Naive thymus-derived CD4-positive, alpha-beta T cell (primary cell): Measurements from ENCODE around the gene CALD1. TPM values are rescaled to one million over a fixed set of nuclear protein-coding genes. Genes with fewer than 3 reads are reported as not detected.
A peak's percentile ranks its signal among the peaks of the same experiment; 100 is the strongest.

Source experiments
- ATAC-seq: fragments of 150-1000 bp; cut with Tn5 transposase; 2 replicates; pipeline ENCODE4 v1.10.0; 2021; ENCODE audit warnings: mild to moderate bottlenecking, moderate library complexity
- CTCF ChIA-PET: fragments of 350-600 bp; sonication (Branson Sonifier 250); formaldehyde crosslinking; loops from one replicate; lab custom pipeline; 2021; ENCODE audit warnings: antibody characterized with exemption; lab: Charles Lee
- POLR2A ChIA-PET: fragments of 350-600 bp; sonication (Branson Sonifier 250); formaldehyde crosslinking; loops from one replicate; lab custom pipeline; 2021; ENCODE audit warnings: antibody characterized with exemption, inconsistent platforms; lab: Charles Lee
- DNase-seq, 9 donors: peaks; one replicate each; pipeline versions ENCODE4 v3.0.0 to v3.0.0-alpha.2; 2020 to 2022; ENCODE audit warnings: mixed read lengths in 1 of 9
- H3K27ac ChIP-seq: one replicate; pipeline ENCODE4 v1.7.0; 2013; ENCODE audit warnings: mild to moderate bottlenecking, low read depth, low read length, moderate library complexity
- H3K27me3 ChIP-seq, 2 donors: one replicate each; pipeline ENCODE4 v1.7.0; 2013; ENCODE audit warnings: low read length in 2 of 2, mild to moderate bottlenecking in 2 of 2, moderate library complexity in 2 of 2; ENCODE audit not compliant: control insufficient read depth in 2 of 2, insufficient read depth in 2 of 2
- H3K36me3 ChIP-seq, 3 experiments: 1 replicate in 2 of 3; 2 replicates in 1 of 3; pipeline ENCODE4 v1.7.0; 2013; ENCODE audit warnings: low read length in 3 of 3, mild to moderate bottlenecking in 3 of 3, moderate library complexity in 1 of 3; ENCODE audit not compliant: insufficient read depth in 3 of 3, control insufficient read depth in 2 of 3
- H3K4me1 ChIP-seq, 2 donors: one replicate each; pipeline ENCODE4 v1.7.0; 2013; ENCODE audit warnings: low read length in 2 of 2, mild to moderate bottlenecking in 2 of 2, moderate library complexity in 1 of 2; ENCODE audit not compliant: control insufficient read depth in 2 of 2, insufficient read depth in 2 of 2
- H3K4me3 ChIP-seq: 2 replicates; pipeline ENCODE4 v1.7.0; 2013; ENCODE audit warnings: mild to moderate bottlenecking, low read length
- H3K9me3 ChIP-seq, 3 experiments: 1 replicate in 2 of 3; 2 replicates in 1 of 3; pipeline ENCODE4 v1.7.0; 2013; ENCODE audit warnings: low read length in 3 of 3; ENCODE audit not compliant: control insufficient read depth in 2 of 3
- H3K27ac Mint-ChIP-seq, 9 donors: one replicate each; pipeline ENCODE4 v1.8.0; 2020 to 2022; ENCODE audit warnings: mixed read lengths in 9 of 9, mild to moderate bottlenecking in 8 of 9, moderate library complexity in 5 of 9, inconsistent platforms in 2 of 9
- H3K27me3 Mint-ChIP-seq, 5 donors: one replicate each; pipeline ENCODE4 v1.8.0; 2021 to 2022; ENCODE audit warnings: mixed read lengths in 5 of 5, mild to moderate bottlenecking in 1 of 5
- H3K36me3 Mint-ChIP-seq, 5 donors: one replicate each; pipeline ENCODE4 v1.8.0; 2020 to 2022; ENCODE audit warnings: mixed read lengths in 5 of 5, mild to moderate bottlenecking in 3 of 5, inconsistent platforms in 1 of 5
- H3K4me1 Mint-ChIP-seq, 7 donors: one replicate each; pipeline ENCODE4 v1.8.0; 2020 to 2022; ENCODE audit warnings: mixed read lengths in 7 of 7, mild to moderate bottlenecking in 3 of 7, inconsistent platforms in 1 of 7
- H3K4me3 Mint-ChIP-seq, 10 donors: one replicate each; pipeline ENCODE4 v1.8.0; 2020 to 2022; ENCODE audit warnings: mild to moderate bottlenecking in 10 of 10, mixed read lengths in 10 of 10, moderate library complexity in 6 of 10, inconsistent platforms in 2 of 10
- H3K9me3 Mint-ChIP-seq, 11 donors: one replicate each; pipeline ENCODE4 v1.8.0; 2020 to 2022; ENCODE audit warnings: mixed read lengths in 11 of 11, mild to moderate bottlenecking in 4 of 11, inconsistent platforms in 1 of 11, moderate library complexity in 1 of 11
- intact Hi-C, 2 donors: fragments of 100-400 bp; cut with micrococcal nuclease; formaldehyde crosslinking; loops; one replicate each; pipeline ENCODE4 v1.15.1; 2023
- polyA plus RNA-seq, 2 donors: library from polyadenylated mRNA; unstranded; fragments of 300-500 nt; fragmentation: Illumina TruSeq; gene quantifications; one replicate each; pipeline ENCODE4 v1.2.3, GENCODE V29; 2021
- total RNA-seq, 6 experiments: library from RNA in 5 of 6; stranded (reverse) in 5 of 6; gene quantifications; 1 replicate in 5 of 6; 2 replicates in 1 of 6; pipeline ENCODE4 v1.2.3 and lab custom pipeline; 2021 to 2026

CALD1 gene
- total and polyA plus RNA-seq, 7 experiments from 2014 or later, result 0.27 to 2.0 (median 0.37) TPM; not detected in 1

- Mint-ChIP-seq H3K27ac (no peak overlapping the region), H3K36me3 (no peaks in the 10 kb centered on the region), H3K4me1 (peaks cover 5 to 33% (median 26%) of the 10 kb centered on the region in 7 donors), H3K4me3 (no peak overlapping the region), H3K9me3 (peaks cover 0 to 2% (median 0%) of the 10 kb centered on the region in 11 donors), H3K27me3 (peaks cover 0 to 5% (median 0%) of the 10 kb centered on the region in 5 donors)
- DNase-seq, result no peak
- no peaks in the 10 kb centered on the region for H3K4me1 ChIP-seq
- ChIA-PET CTCF (interaction anchor here (1.0 to 1.2 kb wide), 2 partner anchors 59 to 245 kb away, joined by 3 to 4 read pairs; no protein-coding TSS in a partner anchor), POLR2A (interaction anchor here (0.9 to 1.0 kb wide), 2 partner anchors 13 to 66 kb away, joined by 3 read pairs; no protein-coding TSS in a partner anchor)
- H3K27me3 ChIP-seq, result no peaks in the 10 kb centered on the region
- H3K9me3 ChIP-seq, result no peaks in the 10 kb centered on the region
- no peak for ATAC-seq
- no peak overlapping the region for H3K27ac ChIP-seq
- H3K36me3 ChIP-seq, result no peaks in the 10 kb centered on the region
- no peak overlapping the region for H3K4me3 ChIP-seq
- intact Hi-C loops, result no loop called here
Measured at GRCh38 chr7:134874407-134874806, 95.0 kb downstream of the CALD1 start.

DNA sequence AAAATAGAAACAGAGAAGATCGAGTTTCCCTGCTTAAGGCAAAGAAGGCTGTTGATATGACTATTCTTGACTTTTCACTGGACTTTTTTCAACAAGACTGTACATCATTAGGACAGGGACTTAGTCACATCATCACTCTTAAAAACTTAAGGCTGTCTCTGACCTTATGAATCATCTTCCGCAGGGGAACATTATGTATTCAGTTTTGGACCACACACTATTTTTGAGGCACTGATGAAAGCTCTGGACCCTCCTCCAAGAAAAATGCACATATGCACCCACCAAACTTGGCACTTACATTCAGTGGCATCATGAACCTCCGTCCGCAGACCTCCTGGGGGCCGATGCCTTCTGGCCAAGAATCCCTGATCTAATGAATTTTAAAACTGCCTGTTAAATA lies 96.4 kb downstream of the CALD1 start:
- no peak for ATAC-seq
- no peak overlapping the region for H3K4me3 Mint-ChIP-seq
- Histone ChIP-seq H3K36me3 (no peaks in the 10 kb centered on the region), H3K4me1 (no peaks in the 10 kb centered on the region), H3K9me3 (no peaks in the 10 kb centered on the region), H3K27ac (no peak overlapping the region), H3K4me3 (no peak overlapping the region), H3K27me3 (no peaks in the 10 kb centered on the region)
- no peak overlapping the region for H3K27ac Mint-ChIP-seq
- H3K4me1 Mint-ChIP-seq, result peaks cover 3 to 21% (median 13%) of the 10 kb centered on the region in 7 donors
- no peaks in the 10 kb centered on the region for H3K9me3 Mint-ChIP-seq
- peaks cover 0 to 5% (median 0%) of the 10 kb centered on the region in 5 donors for H3K27me3 Mint-ChIP-seq
- ChIA-PET POLR2A (interaction anchor here (0.6 to 1.3 kb wide), 2 partner anchors 10 to 15 kb away, joined by 3 to 12 read pairs; no protein-coding TSS in a partner anchor), CTCF (interaction anchor here (0.6 kb wide), 1 partner anchor 108 kb away, joined by 3 read pairs; no protein-coding TSS in a partner anchor)
- H3K36me3 Mint-ChIP-seq, result no peaks in the 10 kb centered on the region
- intact Hi-C loops, result no loop called here
- no peak for DNase-seq

DNA sequence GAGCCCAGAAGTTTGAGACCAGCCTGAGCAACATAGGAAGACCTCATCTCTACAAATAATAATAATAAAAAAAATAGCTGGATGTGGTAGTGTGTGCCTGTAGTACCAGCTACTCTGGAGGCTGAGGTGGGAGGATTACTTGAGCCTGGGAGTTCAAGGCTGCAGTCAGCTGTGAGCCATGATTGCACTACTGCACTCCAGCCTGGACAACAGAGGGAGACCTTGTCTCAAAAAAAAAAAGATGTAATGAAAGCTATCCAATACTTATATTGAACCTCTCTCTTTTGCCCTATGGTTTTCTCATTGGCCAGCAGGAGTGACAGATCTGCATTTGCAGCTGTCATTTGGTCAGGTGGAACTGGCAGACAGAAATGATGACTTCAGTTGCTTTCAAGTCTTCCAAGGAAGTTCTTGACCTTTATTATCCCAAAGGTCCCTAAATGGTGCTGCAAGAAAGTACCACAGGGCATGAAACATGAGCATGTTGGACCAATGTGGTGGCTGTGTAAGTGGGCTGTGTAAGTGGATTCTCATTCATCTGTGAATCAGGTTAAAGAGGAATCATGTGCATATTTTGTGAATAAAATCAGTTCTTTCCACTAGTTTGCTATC lies 99.4 kb downstream of the CALD1 start:
- no peak overlapping the region for H3K27ac Mint-ChIP-seq
- H3K9me3 Mint-ChIP-seq, result no peaks in the 10 kb centered on the region
- ATAC-seq (no peak), DNase-seq (no peak)
- H3K4me1 Mint-ChIP-seq, result peaks cover 0 to 2% (median 0%) of the 10 kb centered on the region in 7 donors
- H3K4me1 ChIP-seq, result no peaks in the 10 kb centered on the region
- ChIA-PET CTCF (no interaction called here), POLR2A (interaction anchor here (0.7 to 1.7 kb wide), 2 partner anchors 11 to 13 kb away, joined by 3 to 4 read pairs; no protein-coding TSS in a partner anchor)
- H3K27me3 ChIP-seq, result no peaks in the 10 kb centered on the region
- no peak overlapping the region for H3K4me3 Mint-ChIP-seq
- H3K36me3 ChIP-seq, result no peaks in the 10 kb centered on the region
- no peak overlapping the region for H3K4me3 ChIP-seq
- no peaks in the 10 kb centered on the region for H3K36me3 Mint-ChIP-seq
- H3K27me3 Mint-ChIP-seq, result no peaks in the 10 kb centered on the region
- H3K9me3 ChIP-seq, result no peaks in the 10 kb centered on the region
- H3K27ac ChIP-seq, result no peak overlapping the region
- intact Hi-C loops, result no loop called here

GRCh38 chr7:134879815-134880475 lies 100.5 kb downstream of the CALD1 start:
- POLR2A ChIA-PET, result interaction anchor here (0.5 to 1.7 kb wide), 2 partner anchors 12 to 22 kb away, joined by 3 to 4 read pairs; no protein-coding TSS in a partner anchor
- CTCF ChIA-PET, result interaction anchor here (0.6 to 0.8 kb wide), 2 partner anchors 22 to 73 kb away, joined by 3 read pairs; no protein-coding TSS in a partner anchor

DNA sequence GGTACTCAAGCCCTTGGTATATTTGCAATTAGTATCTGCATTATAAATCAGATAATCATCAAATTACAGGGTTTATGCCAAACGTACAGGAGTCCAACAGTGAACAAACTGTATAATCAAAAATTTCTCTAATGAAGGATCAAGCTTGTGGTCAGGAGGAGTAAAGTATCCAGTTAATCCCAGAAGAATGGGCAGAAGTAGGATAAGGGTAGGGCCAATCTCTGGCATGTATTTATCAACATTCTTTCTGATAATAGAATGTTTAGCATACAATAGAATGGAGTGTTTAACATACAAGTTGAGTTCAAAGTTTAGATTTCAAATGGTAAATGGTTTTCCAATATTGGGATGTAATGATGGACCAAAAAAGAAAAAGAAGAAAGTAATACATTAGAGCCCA lies 103.0 kb downstream of the CALD1 start:
- DNase-seq, result no peak
- ChIA-PET CTCF (no interaction called here), POLR2A (no interaction called here)
- Mint-ChIP-seq H3K36me3 (no peaks in the 10 kb centered on the region), H3K4me3 (no peak overlapping the region), H3K9me3 (no peaks in the 10 kb centered on the region), H3K4me1 (peaks cover 12 to 23% (median 21%) of the 10 kb centered on the region in 7 donors), H3K27ac (no peak overlapping the region), H3K27me3 (no peaks in the 10 kb centered on the region)
- no peaks in the 10 kb centered on the region for H3K36me3 ChIP-seq
- H3K9me3 ChIP-seq, result no peaks in the 10 kb centered on the region
- intact Hi-C loops, result no loop called here
- H3K4me3 ChIP-seq, result no peak overlapping the region
- no peak overlapping the region for H3K27ac ChIP-seq
- ATAC-seq, result no peak
- H3K27me3 ChIP-seq, result no peaks in the 10 kb centered on the region
- peaks cover 0 to 20% of the 10 kb centered on the region in 2 donors for H3K4me1 ChIP-seq

More at GRCh38 chr7:134879815-134880475, 100.5 kb downstream of the CALD1 start:
- no peaks in the 10 kb centered on the region for H3K27me3 ChIP-seq
- no peak overlapping the region for H3K27ac Mint-ChIP-seq
- no peak overlapping the region for H3K27ac ChIP-seq
- intact Hi-C loops, result no loop called here
- H3K4me3 Mint-ChIP-seq, result no peak overlapping the region
- no peaks in the 10 kb centered on the region for H3K36me3 Mint-ChIP-seq
- ATAC-seq, result no peak
- H3K4me1 Mint-ChIP-seq, result peaks cover 0 to 2% (median 0%) of the 10 kb centered on the region in 7 donors
- H3K4me3 ChIP-seq, result no peak overlapping the region
- H3K36me3 ChIP-seq, result no peaks in the 10 kb centered on the region
- H3K9me3 Mint-ChIP-seq, result no peaks in the 10 kb centered on the region
- no peaks in the 10 kb centered on the region for H3K4me1 ChIP-seq
- H3K27me3 Mint-ChIP-seq, result no peaks in the 10 kb centered on the region
- DNase-seq, result no peak
- no peaks in the 10 kb centered on the region for H3K9me3 ChIP-seq

- H3K36me3 ChIP-seq, result no peaks in the 10 kb centered on the region
- no peaks in the 10 kb centered on the region for H3K9me3 ChIP-seq
- H3K4me1 ChIP-seq, result peaks cover 0 to 23% of the 10 kb centered on the region in 2 donors
- ChIA-PET CTCF (interaction anchor here (0.6 to 1.2 kb wide), 3 partner anchors 32 to 73 kb away, joined by 3 to 6 read pairs (median 3); no protein-coding TSS in a partner anchor), POLR2A (interaction anchor here (0.7 to 2.4 kb wide), 6 partner anchors 9 to 23 kb away, joined by 3 to 19 read pairs (median 4); no protein-coding TSS in a partner anchor)
- no peaks in the 10 kb centered on the region for H3K36me3 Mint-ChIP-seq
- DNase-seq (no peak), ATAC-seq (no peak)
- H3K4me3 ChIP-seq, result no peak overlapping the region
- H3K4me3 Mint-ChIP-seq, result peak overlapping the region in 7 of 10 donors; percentile 40 to 65 (median 58)
- H3K4me1 Mint-ChIP-seq, result peaks cover 15 to 36% (median 34%) of the 10 kb centered on the region in 7 donors
- peak overlapping the region; percentile 48 for H3K27ac ChIP-seq
- intact Hi-C loops, result loop anchor here in 1 of 2 donors (1.0 to 5.0 kb wide), 3 partner anchors 21 to 61 kb away; no protein-coding TSS in a partner anchor
- H3K27me3 Mint-ChIP-seq, result peaks cover 0 to 2% (median 0%) of the 10 kb centered on the region in 5 donors
- peak overlapping the region in 8 of 9 donors; percentile 79 to 95 (median 86) for H3K27ac Mint-ChIP-seq
- no peaks in the 10 kb centered on the region for H3K9me3 Mint-ChIP-seq
- H3K27me3 ChIP-seq, result no peaks in the 10 kb centered on the region
Measured at GRCh38 chr7:134885967-134886352, 106.5 kb downstream of the CALD1 start.
